ENCODE data around the gene OPRL1. TPM values are rescaled to one million over a fixed set of nuclear protein-coding genes. Genes with fewer than 3 reads are reported as not detected.

Gene OPRL1
- polyA plus RNA-seq, 1 experiment = 0.86 TPM

DNA sequence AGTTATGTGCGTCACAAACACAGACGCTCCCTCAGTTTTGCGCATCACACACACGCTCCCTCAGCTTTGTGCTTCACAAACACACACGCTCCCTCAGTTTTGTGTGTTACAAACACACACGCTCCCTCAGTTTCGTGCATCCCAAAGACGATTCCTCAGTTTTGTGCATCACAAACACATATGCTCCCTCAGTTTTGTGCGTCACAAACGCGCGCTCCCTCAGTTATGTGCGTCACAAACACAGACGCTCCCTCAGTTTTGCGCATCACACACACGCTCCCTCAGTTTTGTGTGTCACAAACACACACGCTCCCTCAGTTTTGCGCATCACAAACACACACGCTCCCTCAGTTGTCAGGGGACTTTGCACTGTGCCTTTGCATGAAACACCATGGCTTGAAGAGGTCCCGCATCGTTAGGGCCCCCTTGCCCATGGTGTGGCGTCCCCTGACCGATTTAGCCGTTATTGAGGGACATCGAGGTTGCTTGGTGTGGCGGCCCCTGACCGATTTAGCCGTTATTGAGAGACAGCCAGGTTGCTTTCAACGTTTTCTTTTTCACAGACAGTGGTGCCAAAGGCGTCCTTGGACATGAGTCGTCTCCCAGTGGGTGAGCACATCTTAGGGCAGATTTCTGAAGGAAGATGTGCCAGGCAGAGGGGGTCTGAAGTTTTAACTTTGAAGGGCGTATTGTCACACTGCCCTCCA is 56.3 kb downstream of the OPRL1 start:
- Histone ChIP-seq H3K27ac (ENCODE audit: low read depth, low read length) (no peak overlapping the region), H3K4me3 (ENCODE audit: low read depth, low read length) (no peak overlapping the region), H3K27me3 (ENCODE audit: control insufficient read depth, insufficient read depth, low read length) (peaks cover 9% of the 10 kb centered on the region), H3K9me3 (ENCODE audit: control insufficient read depth, insufficient read depth, low read length) (no peaks in the 10 kb centered on the region)
- no peak for DNase-seq (ENCODE audit: low read depth, low spot score)
- TF ChIP-seq, protein P1, sequence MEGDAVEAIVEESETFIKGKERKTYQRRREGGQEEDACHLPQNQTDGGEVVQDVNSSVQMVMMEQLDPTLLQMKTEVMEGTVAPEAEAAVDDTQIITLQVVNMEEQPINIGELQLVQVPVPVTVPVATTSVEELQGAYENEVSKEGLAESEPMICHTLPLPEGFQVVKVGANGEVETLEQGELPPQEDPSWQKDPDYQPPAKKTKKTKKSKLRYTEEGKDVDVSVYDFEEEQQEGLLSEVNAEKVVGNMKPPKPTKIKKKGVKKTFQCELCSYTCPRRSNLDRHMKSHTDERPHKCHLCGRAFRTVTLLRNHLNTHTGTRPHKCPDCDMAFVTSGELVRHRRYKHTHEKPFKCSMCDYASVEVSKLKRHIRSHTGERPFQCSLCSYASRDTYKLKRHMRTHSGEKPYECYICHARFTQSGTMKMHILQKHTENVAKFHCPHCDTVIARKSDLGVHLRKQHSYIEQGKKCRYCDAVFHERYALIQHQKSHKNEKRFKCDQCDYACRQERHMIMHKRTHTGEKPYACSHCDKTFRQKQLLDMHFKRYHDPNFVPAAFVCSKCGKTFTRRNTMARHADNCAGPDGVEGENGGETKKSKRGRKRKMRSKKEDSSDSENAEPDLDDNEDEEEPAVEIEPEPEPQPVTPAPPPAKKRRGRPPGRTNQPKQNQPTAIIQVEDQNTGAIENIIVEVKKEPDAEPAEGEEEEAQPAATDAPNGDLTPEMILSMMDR (IDR thresholded peaks at IDR 0.05; ENCODE audit: low read depth, low read length) = no peak
- CTCF ChIA-PET = no interaction called here
- POLR2A ChIA-PET = no interaction called here

DNA sequence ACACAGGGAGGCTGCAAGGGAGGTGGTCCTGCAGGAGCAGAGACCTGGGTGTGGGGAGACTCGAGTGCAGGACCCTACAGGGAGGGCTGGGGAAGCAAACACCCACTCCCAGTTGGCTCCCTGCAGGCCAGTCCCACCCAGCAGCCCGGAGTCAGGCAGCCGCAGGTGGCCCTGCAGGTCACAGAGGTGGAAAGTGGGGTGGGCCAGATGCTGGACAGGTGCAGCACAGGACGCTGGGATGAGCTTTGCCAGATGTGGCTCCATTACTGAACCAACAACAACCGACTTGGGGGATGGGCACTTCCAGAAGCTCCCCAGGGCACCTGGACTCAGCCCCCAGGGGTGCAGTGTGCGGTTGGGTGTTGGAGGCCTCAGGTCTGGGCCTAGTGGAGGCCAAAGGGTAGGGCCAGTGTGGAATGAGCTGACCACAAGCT is 57.7 kb downstream of the OPRL1 start:
- Histone ChIP-seq H3K9me3 (ENCODE audit: control insufficient read depth, insufficient read depth, low read length) (no peaks in the 10 kb centered on the region), H3K27me3 (ENCODE audit: control insufficient read depth, insufficient read depth, low read length) (peaks cover 13% of the 10 kb centered on the region), H3K4me3 (ENCODE audit: low read depth, low read length) (no peak overlapping the region), H3K27ac (ENCODE audit: low read depth, low read length) (no peak overlapping the region)
- TF ChIP-seq, protein P1 (IDR thresholded peaks at IDR 0.05; ENCODE audit: low read depth, low read length) = no peak
- DNase-seq (ENCODE audit: low read depth, low spot score) = no peak
- ChIA-PET CTCF (no interaction called here), POLR2A (no interaction called here)

DNA sequence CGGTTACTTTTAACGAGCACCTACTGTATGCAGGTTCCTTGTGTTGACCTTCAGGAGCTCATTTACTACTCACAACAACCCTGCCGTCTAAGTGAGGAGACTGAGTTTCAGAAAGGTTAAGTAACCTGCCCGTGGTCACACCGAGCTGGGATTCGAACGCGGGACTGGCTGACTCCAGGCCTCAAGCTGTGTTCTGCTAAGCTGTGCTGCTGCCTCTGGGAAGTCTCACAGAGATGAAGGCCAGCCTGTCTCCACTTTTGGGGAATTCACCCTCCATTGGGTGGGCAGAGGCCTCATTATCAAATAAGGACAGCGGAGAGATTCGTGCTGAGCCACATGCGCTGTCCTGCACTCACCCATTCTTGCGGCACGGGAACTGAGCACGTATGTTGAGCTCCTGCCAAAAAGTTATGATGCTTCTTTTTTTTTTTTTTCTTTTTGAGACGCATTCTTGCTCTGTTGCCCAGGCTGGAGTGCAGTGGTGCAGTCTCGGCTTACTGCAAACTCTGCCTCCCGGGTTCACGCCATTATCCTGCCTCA is 58.5 kb downstream of the OPRL1 start:
- POLR2A ChIA-PET = no interaction called here
- TF ChIP-seq, protein P1 (IDR thresholded peaks at IDR 0.05; ENCODE audit: low read depth, low read length) = no peak
- H3K27me3 ChIP-seq (ENCODE audit: control insufficient read depth, insufficient read depth, low read length) = peaks cover 13% of the 10 kb centered on the region
- no peaks in the 10 kb centered on the region; the same call in 1 of the 2 replicates for H3K9me3 ChIP-seq (ENCODE audit: control insufficient read depth, insufficient read depth, low read length)
- no peak for DNase-seq (ENCODE audit: low read depth, low spot score)
- CTCF ChIA-PET = no interaction called here
- H3K4me3 ChIP-seq (ENCODE audit: low read depth, low read length) = no peak overlapping the region
- no peak overlapping the region for H3K27ac ChIP-seq (ENCODE audit: low read depth, low read length)

DNA sequence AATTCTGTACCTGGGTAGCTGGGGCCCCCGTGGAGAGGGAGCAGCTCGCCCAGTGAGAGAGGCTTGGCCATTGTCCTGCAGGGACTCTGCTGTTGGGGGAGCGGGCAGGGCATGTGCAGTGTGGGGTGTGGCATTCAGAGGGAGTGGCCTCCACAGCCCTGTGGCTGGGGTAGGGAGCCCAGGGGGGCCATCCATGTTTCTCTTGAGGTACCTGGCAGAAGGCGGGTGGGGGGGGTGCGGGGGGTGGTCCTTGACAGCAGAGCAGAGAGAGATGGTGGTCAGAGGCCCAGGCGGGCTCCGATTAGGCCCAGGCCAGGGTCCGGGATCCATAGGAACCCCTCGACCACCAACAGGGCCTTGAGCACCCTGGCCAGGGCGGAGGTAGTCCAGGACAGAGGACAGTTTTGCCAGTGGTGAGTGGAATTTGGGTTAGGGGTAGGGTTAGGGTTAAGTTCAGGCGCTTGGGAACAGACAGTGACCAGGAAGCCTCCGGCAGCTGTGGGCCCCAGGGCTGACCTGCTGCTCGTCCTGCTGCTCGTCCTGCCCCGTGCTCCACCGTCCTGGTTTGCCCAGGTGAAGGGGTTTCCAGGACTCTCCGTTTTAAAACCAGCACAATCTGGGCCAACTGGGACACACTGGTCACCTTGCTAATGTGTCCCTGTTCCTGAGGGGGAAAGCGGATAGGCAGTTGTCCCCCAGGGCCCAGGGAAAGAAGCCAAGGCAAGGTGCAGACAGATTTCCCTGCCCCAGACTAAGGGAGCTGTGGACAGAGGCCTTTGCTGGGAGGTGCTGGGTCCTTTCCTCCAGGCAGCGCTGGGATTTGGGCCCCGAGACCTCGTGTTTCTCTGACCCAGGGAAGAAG is 59.5 kb downstream of the OPRL1 start:
- CTCF ChIA-PET = no interaction called here
- peaks cover 2% of the 10 kb centered on the region for H3K9me3 ChIP-seq (ENCODE audit: control insufficient read depth, insufficient read depth, low read length)
- POLR2A ChIA-PET = interaction anchor here (0.7 kb wide), 1 partner anchor 13 kb away, joined by 3 read pairs; no protein-coding TSS in a partner anchor
- no peak overlapping the region for H3K27ac ChIP-seq (ENCODE audit: low read depth, low read length)
- TF ChIP-seq, protein P1 (IDR thresholded peaks at IDR 0.05; ENCODE audit: low read depth, low read length) = no peak
- DNase-seq (ENCODE audit: low read depth, low spot score) = no peak
- H3K4me3 ChIP-seq (ENCODE audit: low read depth, low read length) = no peak overlapping the region
- peaks cover 13% of the 10 kb centered on the region for H3K27me3 ChIP-seq (ENCODE audit: control insufficient read depth, insufficient read depth, low read length)
